Chondrocyte (in vitro differentiated cells): ENCODE data around the gene CAMK2B. TPM values are rescaled to one million over a fixed set of nuclear protein-coding genes. Genes with fewer than 3 reads are reported as not detected.

Experiments used
- DNase-seq: peaks from one replicate; pipeline ENCODE4 v3.0.0; 2021; ENCODE audit warnings: mixed read lengths, low spot score
- H3K27ac Mint-ChIP-seq: one replicate; pipeline ENCODE4 v1.8.0; 2021; ENCODE audit warnings: mild to moderate bottlenecking, moderate library complexity, mixed read lengths; ENCODE audit not compliant: unreplicated experiment
- H3K27me3 Mint-ChIP-seq: 2 replicates; pipeline ENCODE4 v1.8.0; 2021; ENCODE audit warnings: low read depth, mixed read lengths
- H3K36me3 Mint-ChIP-seq: 2 replicates; pipeline ENCODE4 v1.8.0; 2021; ENCODE audit warnings: low read depth, mixed read lengths
- H3K4me1 Mint-ChIP-seq: 2 replicates; pipeline ENCODE4 v1.8.0; 2021; ENCODE audit warnings: low read depth, mild to moderate bottlenecking, mixed read lengths
- H3K4me3 Mint-ChIP-seq: one replicate; pipeline ENCODE4 v1.8.0; 2021; ENCODE audit warnings: mild to moderate bottlenecking, moderate library complexity, mixed read lengths; ENCODE audit not compliant: unreplicated experiment
- H3K9me3 Mint-ChIP-seq: 2 replicates; pipeline ENCODE4 v1.8.0; 2021; ENCODE audit warnings: low read depth, mixed read lengths
- total RNA-seq: library from RNA; stranded (reverse); gene quantifications from 3 replicates; pipeline ENCODE4 v1.2.1, GENCODE V29; 2021
- TF ChIP-seq, protein P1 (sequence below): fragments of 200-600 bp; sonication (generic); IDR thresholded peaks from 2 replicates; pipeline ENCODE4 v1.5.0; 2021; ENCODE audit warnings: antibody characterized with exemption, mild to moderate bottlenecking, moderate library complexity

The CAMK2B gene
- total RNA-seq, 1 donor from 2014 or later, result 0.27 TPM

DNA sequence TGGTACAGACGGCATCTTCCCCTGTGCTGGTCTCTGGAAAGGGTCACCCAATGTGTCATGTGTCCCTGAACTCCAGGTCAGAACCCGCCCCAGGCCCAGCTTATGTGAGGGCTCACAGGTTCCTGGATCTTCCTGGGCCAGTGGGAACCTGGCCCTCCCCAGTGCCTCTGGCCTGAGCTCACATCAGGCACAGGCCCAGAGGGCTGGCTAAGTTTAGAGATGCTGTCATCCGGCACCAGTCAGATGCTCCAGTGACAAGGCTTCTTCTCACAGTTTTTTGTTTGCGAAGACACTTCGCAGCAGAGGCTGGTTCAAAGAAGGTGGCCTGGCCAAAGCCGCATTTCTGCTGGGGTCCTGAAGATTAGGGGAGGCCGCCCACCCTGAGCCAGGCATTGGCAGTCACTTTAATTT lies 11.8 kb downstream of the CAMK2B start:
- TF ChIP-seq, protein P1, sequence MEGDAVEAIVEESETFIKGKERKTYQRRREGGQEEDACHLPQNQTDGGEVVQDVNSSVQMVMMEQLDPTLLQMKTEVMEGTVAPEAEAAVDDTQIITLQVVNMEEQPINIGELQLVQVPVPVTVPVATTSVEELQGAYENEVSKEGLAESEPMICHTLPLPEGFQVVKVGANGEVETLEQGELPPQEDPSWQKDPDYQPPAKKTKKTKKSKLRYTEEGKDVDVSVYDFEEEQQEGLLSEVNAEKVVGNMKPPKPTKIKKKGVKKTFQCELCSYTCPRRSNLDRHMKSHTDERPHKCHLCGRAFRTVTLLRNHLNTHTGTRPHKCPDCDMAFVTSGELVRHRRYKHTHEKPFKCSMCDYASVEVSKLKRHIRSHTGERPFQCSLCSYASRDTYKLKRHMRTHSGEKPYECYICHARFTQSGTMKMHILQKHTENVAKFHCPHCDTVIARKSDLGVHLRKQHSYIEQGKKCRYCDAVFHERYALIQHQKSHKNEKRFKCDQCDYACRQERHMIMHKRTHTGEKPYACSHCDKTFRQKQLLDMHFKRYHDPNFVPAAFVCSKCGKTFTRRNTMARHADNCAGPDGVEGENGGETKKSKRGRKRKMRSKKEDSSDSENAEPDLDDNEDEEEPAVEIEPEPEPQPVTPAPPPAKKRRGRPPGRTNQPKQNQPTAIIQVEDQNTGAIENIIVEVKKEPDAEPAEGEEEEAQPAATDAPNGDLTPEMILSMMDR, result no peak
- Mint-ChIP-seq H3K4me1 (no peaks in the 10 kb centered on the region), H3K36me3 (peaks cover 4% of the 10 kb centered on the region), H3K9me3 (peaks cover 6% of the 10 kb centered on the region), H3K27me3 (peaks cover 12% of the 10 kb centered on the region), H3K27ac (no peak overlapping the region), H3K4me3 (no peak overlapping the region)
- DNase-seq, result no peak

DNA sequence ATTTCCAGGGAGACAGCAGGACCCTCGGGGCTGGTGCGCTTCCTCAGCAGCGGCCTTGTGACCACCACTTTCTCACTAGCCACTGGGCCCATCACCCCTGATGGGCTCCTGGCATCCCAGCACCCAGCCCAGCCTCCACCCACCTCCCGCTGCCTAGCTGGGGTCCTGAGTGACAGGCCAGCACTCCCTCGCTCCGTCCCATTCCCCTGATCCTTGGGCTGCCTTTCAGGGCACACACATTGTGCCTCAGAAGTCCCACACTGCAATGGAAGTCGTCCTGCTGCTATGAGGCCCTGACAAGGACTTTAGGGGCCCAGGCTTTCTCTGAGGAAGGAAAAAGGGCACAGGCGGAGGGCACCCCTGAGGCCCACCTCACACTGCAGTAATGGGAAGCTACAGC lies 12.4 kb downstream of the CAMK2B start:
- TF ChIP-seq, protein P1, result no peak
- H3K4me1 Mint-ChIP-seq, result no peaks in the 10 kb centered on the region
- no peak overlapping the region for H3K4me3 Mint-ChIP-seq
- H3K27ac Mint-ChIP-seq, result no peak overlapping the region
- H3K27me3 Mint-ChIP-seq, result peaks cover 12% of the 10 kb centered on the region
- H3K36me3 Mint-ChIP-seq, result peaks cover 4% of the 10 kb centered on the region
- DNase-seq, result no peak
- H3K9me3 Mint-ChIP-seq, result peaks cover 6% of the 10 kb centered on the region

DNA sequence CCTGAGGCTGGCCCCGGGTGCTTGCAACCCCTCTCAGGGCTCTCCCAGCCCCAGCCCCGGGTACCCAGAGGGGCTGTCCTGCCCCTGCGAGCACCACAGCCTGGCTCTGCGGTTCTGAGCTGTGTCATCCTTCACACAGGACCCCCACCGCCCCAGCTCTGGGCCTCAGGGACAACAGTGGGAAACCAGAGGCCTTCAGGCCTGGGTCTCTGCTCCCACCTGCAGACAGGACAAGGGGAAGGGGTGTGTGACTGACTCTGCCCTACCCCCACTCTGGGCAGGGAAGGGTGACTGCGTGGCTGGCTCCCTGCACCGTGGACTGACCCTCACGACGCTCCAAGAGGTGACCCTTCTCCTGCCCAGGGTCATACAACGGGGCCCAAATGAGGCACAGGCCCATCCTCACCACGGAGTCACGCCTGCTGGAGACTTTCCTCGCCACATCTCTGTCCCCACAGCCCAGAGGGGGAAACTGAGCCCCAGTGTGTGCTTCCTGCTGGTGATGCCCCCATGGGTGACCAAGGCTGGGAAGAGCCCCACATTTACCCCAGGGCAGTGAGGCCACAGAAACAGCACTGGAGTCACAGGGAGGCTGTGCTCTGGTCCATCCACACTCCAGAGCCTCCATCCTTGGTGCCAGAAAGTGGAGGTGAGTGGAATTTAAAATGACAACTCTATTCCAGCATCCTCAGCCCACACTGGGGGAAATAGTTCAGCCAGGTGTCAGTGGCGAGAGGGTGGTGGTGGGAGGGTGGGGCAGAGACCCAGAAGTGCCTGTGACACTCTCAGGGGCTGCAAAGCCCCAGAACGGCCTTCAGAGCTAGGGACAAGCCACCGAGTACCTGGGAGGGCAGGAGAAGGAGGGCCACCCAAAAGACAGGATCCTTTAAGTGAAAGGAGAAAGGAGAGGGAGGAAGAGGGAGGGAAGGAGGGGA lies 13.6 kb downstream of the CAMK2B start:
- DNase-seq, result no peak
- Mint-ChIP-seq H3K36me3 (peaks cover 4% of the 10 kb centered on the region), H3K27ac (no peak overlapping the region), H3K9me3 (peaks cover 6% of the 10 kb centered on the region), H3K4me1 (no peaks in the 10 kb centered on the region), H3K27me3 (peaks cover 12% of the 10 kb centered on the region), H3K4me3 (no peak overlapping the region)
- TF ChIP-seq, protein P1, result no peak

DNA sequence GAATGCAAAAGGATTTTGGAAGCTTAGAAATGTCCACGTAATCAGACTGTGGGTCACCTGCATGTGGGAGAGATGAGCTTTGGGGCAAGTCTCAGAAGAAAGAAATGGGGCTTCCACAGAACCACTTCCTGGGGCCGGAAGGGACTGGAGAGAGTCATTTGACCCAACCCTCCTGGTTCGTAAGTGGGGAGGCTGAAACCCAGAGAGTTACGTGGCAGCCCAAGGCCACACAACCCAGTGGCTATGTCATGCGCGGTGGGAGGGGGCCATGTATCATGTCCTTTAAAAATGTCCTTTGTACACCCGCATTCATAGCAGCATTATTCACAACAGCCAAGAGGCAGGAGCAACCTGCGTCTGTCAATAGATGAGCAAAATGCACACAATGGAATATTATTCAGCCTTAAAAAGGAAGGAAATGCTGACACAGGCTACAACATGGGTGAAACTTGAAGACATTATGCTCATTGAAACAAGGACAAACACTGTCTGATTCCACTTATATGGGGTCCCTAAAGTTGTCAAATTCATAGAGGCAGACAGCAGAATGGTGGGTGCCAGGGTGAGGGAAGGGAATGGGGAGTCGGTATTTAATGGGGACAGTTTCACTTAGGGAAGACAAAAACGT lies 15.1 kb downstream of the CAMK2B start:
- H3K4me3 Mint-ChIP-seq, result peak overlapping the region; percentile 24
- peaks cover 2% of the 10 kb centered on the region for H3K36me3 Mint-ChIP-seq
- no peaks in the 10 kb centered on the region for H3K4me1 Mint-ChIP-seq

More for the DNA sequence above, 15.1 kb downstream of the CAMK2B start:
- peaks cover 4% of the 10 kb centered on the region for H3K27me3 Mint-ChIP-seq
- no peak for DNase-seq
- H3K27ac Mint-ChIP-seq, result no peak overlapping the region
- TF ChIP-seq, protein P1, result no peak
- H3K9me3 Mint-ChIP-seq, result peaks cover 3% of the 10 kb centered on the region
